GM18909 (cell line): ENCODE data around the gene OSBP2.
"Not testable (repeated sequence)": the region's sequence is repeated elsewhere in the genome, so short reads cannot be mapped to it uniquely, and the experiment has no call there.

Experiments
- ATAC-seq: cut with Tn5 transposase; IDR thresholded peaks from one replicate; pipeline ENCODE4 v1.9.1; 2021; ENCODE audit warnings: mild to moderate bottlenecking; ENCODE audit not compliant: unreplicated experiment, poor library complexity

The OSBP2 gene

GRCh38 chr22:30675436-30675835, 19.2 kb upstream of the OSBP2 start:
- no peak for ATAC-seq

GRCh38 chr22:30676565-30676964, 18.1 kb upstream of the OSBP2 start:
- not testable (repeated sequence) for ATAC-seq

- ATAC-seq, result not testable (repeated sequence)
Measured at GRCh38 chr22:30679895-30680690, 14.6 kb upstream of the OSBP2 start.

- no peak for ATAC-seq
Measured at GRCh38 chr22:30680991-30681770, 13.5 kb upstream of the OSBP2 start.

- no peak for ATAC-seq
Measured at GRCh38 chr22:30681831-30682230, 12.8 kb upstream of the OSBP2 start.

- ATAC-seq, result no peak
Measured at GRCh38 chr22:30685178-30685577, 9.5 kb upstream of the OSBP2 start.

GRCh38 chr22:30687358-30687757, 7.3 kb upstream of the OSBP2 start:
- no peak for ATAC-seq

GRCh38 chr22:30689622-30690021, 5.1 kb upstream of the OSBP2 start:
- ATAC-seq, result no peak

- ATAC-seq, result no peak
Measured at GRCh38 chr22:30691204-30691603, 3.5 kb upstream of the OSBP2 start.

GRCh38 chr22:30694171-30694639, 469 bp upstream of the OSBP2 start:
- ATAC-seq, result no peak

- ATAC-seq, result no peak
Measured at GRCh38 chr22:30695351-30695851, 727 bp downstream of the OSBP2 start.

- ATAC-seq, result no peak
Measured at GRCh38 chr22:30695871-30696655, 1.4 kb downstream of the OSBP2 start.

- no peak for ATAC-seq
Measured at GRCh38 chr22:30697975-30698374, 3.3 kb downstream of the OSBP2 start.

GRCh38 chr22:30701872-30702271, 7.2 kb downstream of the OSBP2 start:
- ATAC-seq, result no peak

GRCh38 chr22:30702856-30703255, 8.2 kb downstream of the OSBP2 start:
- ATAC-seq, result no peak

GRCh38 chr22:30704978-30705377, 10.3 kb downstream of the OSBP2 start:
- no peak for ATAC-seq

GRCh38 chr22:30705710-30706651, 11.3 kb downstream of the OSBP2 start:
- ATAC-seq, result peak; percentile 55

GRCh38 chr22:30709980-30710379, 15.3 kb downstream of the OSBP2 start:
- not testable (repeated sequence) for ATAC-seq

GRCh38 chr22:30712094-30712493, 17.4 kb downstream of the OSBP2 start:
- ATAC-seq, result no peak
